HG02852 (cell line): ENCODE measurements around the gene CFAP73.

ENCODE experiments used
- ATAC-seq: cut with Tn5 transposase; IDR thresholded peaks from one replicate; pipeline ENCODE4 v1.9.1; 2021; ENCODE audit warnings: mild to moderate bottlenecking, moderate library complexity; ENCODE audit not compliant: unreplicated experiment

The CFAP73 gene

GRCh38 chr12:113207613-113208040, 58.1 kb downstream of the CFAP73 start:
- ATAC-seq = no peak

DNA sequence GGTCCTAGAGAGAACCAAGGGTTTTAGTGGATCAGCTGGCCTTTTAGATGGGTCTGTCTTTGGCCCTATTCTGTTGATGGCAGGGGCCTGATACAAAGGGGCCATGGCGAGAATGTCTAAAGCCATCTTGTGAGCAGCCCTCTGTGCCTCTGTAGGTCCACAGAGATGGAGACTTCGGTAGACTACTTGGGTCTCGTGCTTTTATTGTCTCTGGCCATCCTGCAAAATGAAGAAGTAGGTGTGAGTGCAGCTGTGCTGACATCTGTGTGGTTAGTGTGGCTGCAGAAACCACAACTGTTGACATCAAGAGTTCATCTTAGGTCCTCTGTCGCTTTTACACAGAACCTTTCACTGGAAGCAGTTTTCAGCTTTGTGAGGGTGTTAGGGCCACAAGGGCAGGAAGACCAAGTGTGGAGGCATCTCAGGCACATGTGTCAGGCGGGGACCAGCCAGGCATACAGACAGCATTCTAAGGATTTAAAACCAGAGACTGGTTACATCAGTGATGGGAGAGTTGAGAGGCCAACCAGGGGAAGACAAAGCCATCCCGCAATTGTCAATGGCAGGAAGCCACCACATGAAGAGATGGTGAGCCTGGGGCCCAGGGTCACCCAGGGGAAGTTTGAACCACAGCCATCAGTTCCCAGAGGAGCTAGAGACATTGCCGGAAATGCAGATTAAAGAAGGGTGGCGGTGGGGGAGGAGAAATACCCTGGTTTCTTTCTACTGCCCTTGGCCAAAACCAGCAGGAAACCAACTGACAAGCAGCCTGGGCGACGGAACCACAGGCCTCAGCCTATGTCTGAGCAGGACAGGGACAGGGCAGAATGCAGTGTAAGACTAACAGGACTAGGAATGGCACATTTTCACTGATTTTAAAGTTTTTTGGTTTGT, 58.8 kb downstream of the CFAP73 start:
- ATAC-seq = peak; percentile 79
